Fibroblast of pulmonary artery (primary cell): ENCODE data around the gene RBM47.
"Not testable (repeated sequence)": the region's sequence is repeated elsewhere in the genome, so short reads cannot be mapped to it uniquely, and the experiment has no call there.

Experiments used
- DNase-seq: peaks from one replicate; pipeline ENCODE4 v3.0.0-alpha.2; 2010; ENCODE audit warnings: low read depth
- H3K4me3 ChIP-seq: replicated peaks from 2 replicates; pipeline ENCODE4 v1.5.1; 2011; ENCODE audit warnings: low read depth, mild to moderate bottlenecking, control low read depth, low read length, moderate library complexity
- TF ChIP-seq, protein P1 (sequence below): IDR thresholded peaks from 2 replicates; pipeline ENCODE4 v1.5.1; 2011; ENCODE audit warnings: mild to moderate bottlenecking, control low read depth, low read length, inconsistent platforms; ENCODE audit errors: missing control alignments

The RBM47 gene

GRCh38 chr4:40439519-40439918, 190.1 kb downstream of the RBM47 start:
- no peak for DNase-seq
- TF ChIP-seq, protein P1, sequence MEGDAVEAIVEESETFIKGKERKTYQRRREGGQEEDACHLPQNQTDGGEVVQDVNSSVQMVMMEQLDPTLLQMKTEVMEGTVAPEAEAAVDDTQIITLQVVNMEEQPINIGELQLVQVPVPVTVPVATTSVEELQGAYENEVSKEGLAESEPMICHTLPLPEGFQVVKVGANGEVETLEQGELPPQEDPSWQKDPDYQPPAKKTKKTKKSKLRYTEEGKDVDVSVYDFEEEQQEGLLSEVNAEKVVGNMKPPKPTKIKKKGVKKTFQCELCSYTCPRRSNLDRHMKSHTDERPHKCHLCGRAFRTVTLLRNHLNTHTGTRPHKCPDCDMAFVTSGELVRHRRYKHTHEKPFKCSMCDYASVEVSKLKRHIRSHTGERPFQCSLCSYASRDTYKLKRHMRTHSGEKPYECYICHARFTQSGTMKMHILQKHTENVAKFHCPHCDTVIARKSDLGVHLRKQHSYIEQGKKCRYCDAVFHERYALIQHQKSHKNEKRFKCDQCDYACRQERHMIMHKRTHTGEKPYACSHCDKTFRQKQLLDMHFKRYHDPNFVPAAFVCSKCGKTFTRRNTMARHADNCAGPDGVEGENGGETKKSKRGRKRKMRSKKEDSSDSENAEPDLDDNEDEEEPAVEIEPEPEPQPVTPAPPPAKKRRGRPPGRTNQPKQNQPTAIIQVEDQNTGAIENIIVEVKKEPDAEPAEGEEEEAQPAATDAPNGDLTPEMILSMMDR = no peak
- H3K4me3 ChIP-seq = no peak overlapping the region

DNA sequence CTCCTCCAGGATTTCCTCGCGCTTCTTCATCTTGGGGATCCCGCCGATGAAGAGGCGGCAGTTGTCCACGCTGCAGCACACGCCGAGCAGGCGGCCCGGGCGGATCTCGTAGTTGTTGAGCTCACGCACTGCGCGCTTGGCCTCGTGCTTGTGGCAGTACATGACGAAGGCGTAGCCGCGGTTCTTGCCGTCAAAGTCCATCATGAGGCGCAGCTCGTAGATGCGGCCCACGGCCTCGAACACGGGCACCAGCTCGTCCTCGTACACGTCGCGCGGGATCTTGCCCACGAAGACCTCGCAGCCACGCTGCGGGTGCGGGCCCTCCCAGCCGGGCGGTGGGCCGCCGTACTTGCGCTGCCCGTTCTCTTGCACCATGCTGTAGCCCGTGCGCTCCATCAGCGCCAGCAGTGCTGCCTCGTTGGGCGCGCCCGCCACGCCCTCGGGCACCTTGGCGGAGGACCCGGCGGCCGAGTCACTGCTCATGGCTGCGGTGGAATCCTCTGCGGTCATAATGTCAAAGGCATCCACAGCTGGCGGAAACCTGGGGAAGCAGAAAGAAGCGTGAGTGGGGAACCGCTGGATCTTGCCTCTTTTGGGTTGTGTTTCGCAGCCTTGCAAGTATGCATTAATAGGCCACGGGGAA, 191.2 kb downstream of the RBM47 start:
- no peak for DNase-seq
- TF ChIP-seq, protein P1 = no peak
- H3K4me3 ChIP-seq = no peak overlapping the region

DNA sequence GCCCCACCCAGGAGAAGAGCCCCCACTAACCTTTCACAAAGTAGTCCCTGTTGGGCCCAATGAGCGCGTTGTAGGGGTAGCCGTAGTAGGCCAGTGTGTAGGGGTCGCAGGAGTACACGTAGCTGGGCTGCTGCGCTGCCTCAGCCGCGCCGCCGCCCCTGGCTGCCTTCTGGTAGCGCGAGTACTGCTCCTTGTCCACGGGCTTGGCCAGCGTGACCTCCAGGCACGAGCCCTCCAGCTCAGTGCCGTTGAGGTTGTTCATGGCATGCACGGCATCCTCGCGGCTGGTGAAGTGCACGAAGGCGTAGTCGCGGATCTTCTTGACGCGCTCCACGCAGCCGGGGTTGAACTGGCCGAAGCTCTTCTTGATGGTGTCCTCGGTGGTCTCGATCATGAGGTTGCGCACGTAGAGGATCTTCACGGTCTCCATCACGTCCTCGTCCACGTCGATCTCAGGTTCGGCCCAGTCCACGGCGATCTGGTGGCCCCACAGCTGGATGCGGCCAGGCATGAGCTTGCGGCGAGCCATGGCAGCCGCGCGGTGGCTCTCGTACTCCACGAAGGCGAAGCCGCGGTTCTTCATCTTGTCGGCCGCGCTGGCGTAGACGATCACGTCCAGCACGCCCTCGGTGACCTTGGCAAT, 191.8 kb downstream of the RBM47 start:
- TF ChIP-seq, protein P1 = no peak
- DNase-seq = no peak
- no peak overlapping the region for H3K4me3 ChIP-seq

GRCh38 chr4:40435306-40435705, 194.4 kb downstream of the RBM47 start:
- not testable (repeated sequence) for H3K4me3 ChIP-seq, DNase-seq

DNA sequence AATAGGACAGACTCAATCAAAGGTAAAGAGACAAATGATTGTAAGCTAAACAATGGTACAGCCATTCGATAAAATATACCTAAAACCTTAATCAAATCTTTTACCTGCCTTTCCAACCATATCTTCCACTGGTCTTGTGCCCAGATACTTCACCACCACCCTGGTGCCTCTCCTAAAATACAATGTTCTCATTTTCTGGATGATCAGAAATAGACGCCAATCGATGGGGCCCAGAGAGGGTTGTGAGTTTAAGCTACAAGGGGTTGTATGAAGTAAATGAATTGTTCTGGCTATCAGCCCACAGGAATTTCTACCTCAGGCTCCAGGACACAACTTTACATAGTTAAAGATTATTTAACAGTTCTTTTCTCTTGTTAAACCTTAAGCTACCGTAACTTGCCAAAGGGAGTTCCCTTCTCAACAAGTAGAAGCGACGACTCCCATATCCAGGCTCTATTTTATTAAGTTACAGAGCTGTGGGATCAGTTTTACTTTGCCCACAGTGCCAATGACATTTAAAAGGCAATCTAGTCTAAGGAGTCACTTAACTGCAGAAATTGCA, 195.5 kb downstream of the RBM47 start:
- TF ChIP-seq, protein P1 = no peak
- H3K4me3 ChIP-seq = no peak overlapping the region
- DNase-seq = no peak

GRCh38 chr4:40432504-40432903, 197.2 kb downstream of the RBM47 start:
- DNase-seq = no peak
- H3K4me3 ChIP-seq = no peak overlapping the region
- TF ChIP-seq, protein P1 = no peak

GRCh38 chr4:40427871-40428270, 201.8 kb downstream of the RBM47 start:
- not testable (repeated sequence) for DNase-seq, H3K4me3 ChIP-seq

DNA sequence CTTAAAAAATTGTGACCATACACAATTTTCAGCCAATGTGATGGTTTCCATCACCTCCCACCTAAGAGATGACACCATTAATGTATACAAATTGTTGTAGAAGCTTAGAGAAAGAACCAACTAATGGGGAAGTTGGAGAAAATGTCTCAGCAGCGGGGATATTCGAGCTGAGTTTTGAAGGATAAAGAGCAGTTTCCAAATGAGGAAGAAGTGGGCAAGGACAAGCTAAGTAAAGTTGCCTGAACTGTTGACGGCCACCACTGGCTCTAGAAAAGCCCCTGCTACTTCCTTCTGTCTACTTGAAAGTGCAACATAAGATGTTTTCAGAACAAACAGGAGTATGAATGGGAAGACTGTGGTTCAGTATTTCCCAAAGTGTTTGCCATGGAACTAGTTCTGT, 202.5 kb downstream of the RBM47 start:
- TF ChIP-seq, protein P1 = no peak
- no peak overlapping the region for H3K4me3 ChIP-seq
- no peak for DNase-seq
